Cerebellar nuclear complex (tissue), 1 donor: ENCODE data around the gene EPG5.

Source experiments
- DNase-seq, 2 experiments: peaks; one replicate each; lab custom pipeline; 2025; lab: John Stamatoyannopoulos, UW

EPG5 gene

GRCh38 chr18:45802814-45803492 lies 164.2 kb downstream of the EPG5 start:
- DNase-seq, result no peak

- no peak for DNase-seq
Observed at GRCh38 chr18:45801416-45802004, 165.6 kb downstream of the EPG5 start.
